SK-N-MC (cell line): Measurements from ENCODE around the gene KAT8.
"Not testable (repeated sequence)": the region's sequence is repeated elsewhere in the genome, so short reads cannot be mapped to it uniquely, and the experiment has no call there.

Source experiments
- DNase-seq: peaks from one replicate; pipeline ENCODE4 v3.0.0-alpha.2; 2011; ENCODE audit warnings: low read depth, low spot score
- H3K27ac ChIP-seq: fragments of 200-600 bp; sonication (generic); 2 replicates; pipeline ENCODE4 v1.5.1; 2016; ENCODE audit warnings: mixed run types
- H3K36me3 ChIP-seq: fragments of 200-600 bp; sonication (generic); 2 replicates; pipeline ENCODE4 v1.6.1; 2017; ENCODE audit warnings: antibody characterized with exemption, low read length, mixed read lengths; ENCODE audit not compliant: insufficient read depth
- H3K4me3 ChIP-seq: fragments of 200-600 bp; sonication (generic); 2 replicates; pipeline ENCODE4 v1.5.1; 2016
- H3K9ac ChIP-seq: fragments of 200-600 bp; sonication (generic); 2 replicates; pipeline ENCODE4 v1.8.0; 2017; ENCODE audit warnings: mixed run types, mixed read lengths; ENCODE audit not compliant: insufficient read length
- H3K9me3 ChIP-seq: fragments of 200-600 bp; sonication (generic); 2 replicates; pipeline ENCODE4 v1.6.1; 2017; ENCODE audit warnings: low read depth, mild to moderate bottlenecking, antibody characterized with exemption, low read length, moderate library complexity, mixed read lengths
- EZH2 ChIP-seq: fragments of 200-600 bp; sonication (generic); IDR thresholded peaks from one replicate; pipeline ENCODE4 v1.6.1; 2017; ENCODE audit warnings: antibody characterized with exemption
- FOXP2 ChIP-seq: optimal IDR thresholded peaks from 2 replicates; pipeline ENCODE3; 2011; ENCODE audit warnings: mild to moderate bottlenecking, moderate library complexity; ENCODE audit not compliant: insufficient read depth; ENCODE audit errors: extremely low read length, control extremely low read depth
- POLR2AphosphoS5 ChIP-seq: IDR thresholded peaks from 2 replicates; pipeline ENCODE4 v1.6.1; 2012; ENCODE audit warnings: mild to moderate bottlenecking, low read depth, low read length, borderline replicate concordance

KAT8 gene

GRCh38 chr16:31131416-31131815 is 14.0 kb downstream of the KAT8 start:
- Histone ChIP-seq H3K27ac (no peak overlapping the region), H3K36me3 (no peaks in the 10 kb centered on the region), H3K9ac (no peak overlapping the region), H3K9me3 (no peaks in the 10 kb centered on the region), H3K4me3 (no peak overlapping the region)
- DNase-seq = no peak
- TF ChIP-seq EZH2 = no peak
- TF ChIP-seq POLR2AphosphoS5 = no peak
- TF ChIP-seq FOXP2 = no peak

GRCh38 chr16:31131841-31132271 is 14.4 kb downstream of the KAT8 start:
- no peak for DNase-seq
- no peaks in the 10 kb centered on the region for H3K9me3 ChIP-seq
- H3K9ac ChIP-seq = no peak overlapping the region
- no peak overlapping the region for H3K4me3 ChIP-seq
- H3K27ac ChIP-seq = no peak overlapping the region
- TF ChIP-seq EZH2 (no peak), FOXP2 (no peak), POLR2AphosphoS5 (no peak)
- no peaks in the 10 kb centered on the region for H3K36me3 ChIP-seq

GRCh38 chr16:31132303-31132979 is 15.0 kb downstream of the KAT8 start:
- Histone ChIP-seq H3K9ac (no peak overlapping the region), H3K9me3 (no peaks in the 10 kb centered on the region), H3K36me3 (no peaks in the 10 kb centered on the region), H3K4me3 (no peak overlapping the region), H3K27ac (no peak overlapping the region)
- TF ChIP-seq FOXP2 (no peak), POLR2AphosphoS5 (no peak), EZH2 (no peak)
- no peak for DNase-seq

DNA sequence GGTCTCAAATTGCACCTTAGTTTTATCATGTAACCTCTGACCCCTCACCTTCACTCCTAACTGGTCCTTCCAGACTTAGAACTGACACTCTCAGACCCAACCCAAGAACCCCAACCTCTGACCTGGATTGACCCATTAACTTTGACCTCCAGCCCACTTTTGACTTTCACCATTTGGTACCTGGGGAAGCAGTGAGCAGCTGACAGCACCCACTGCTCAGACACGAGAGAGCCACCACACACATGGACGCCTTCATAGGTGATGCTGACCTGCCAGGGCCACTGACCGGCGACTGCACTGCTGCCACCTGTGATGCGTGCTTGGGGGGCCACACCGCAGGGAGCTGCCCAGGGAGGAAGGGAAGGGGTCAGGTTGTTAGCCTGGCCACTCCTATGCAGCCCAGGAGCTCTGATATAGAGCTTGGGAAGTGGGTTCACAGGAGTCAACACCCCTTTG is 15.6 kb downstream of the KAT8 start:
- no peak for TF ChIP-seq EZH2
- TF ChIP-seq POLR2AphosphoS5 = no peak
- no peak for TF ChIP-seq FOXP2
- H3K9me3 ChIP-seq = no peaks in the 10 kb centered on the region
- DNase-seq = no peak
- no peaks in the 10 kb centered on the region for H3K36me3 ChIP-seq
- H3K27ac ChIP-seq = no peak overlapping the region
- no peak overlapping the region for H3K4me3 ChIP-seq
- H3K9ac ChIP-seq = no peak overlapping the region

- TF ChIP-seq FOXP2 = no peak
- TF ChIP-seq POLR2AphosphoS5 = no peak
- no peak for TF ChIP-seq EZH2
- Histone ChIP-seq H3K9me3 (no peaks in the 10 kb centered on the region), H3K27ac (no peak overlapping the region), H3K9ac (no peak overlapping the region), H3K4me3 (no peak overlapping the region), H3K36me3 (no peaks in the 10 kb centered on the region)
- no peak for DNase-seq
Measured at GRCh38 chr16:31134091-31134571, 16.7 kb downstream of the KAT8 start.

DNA sequence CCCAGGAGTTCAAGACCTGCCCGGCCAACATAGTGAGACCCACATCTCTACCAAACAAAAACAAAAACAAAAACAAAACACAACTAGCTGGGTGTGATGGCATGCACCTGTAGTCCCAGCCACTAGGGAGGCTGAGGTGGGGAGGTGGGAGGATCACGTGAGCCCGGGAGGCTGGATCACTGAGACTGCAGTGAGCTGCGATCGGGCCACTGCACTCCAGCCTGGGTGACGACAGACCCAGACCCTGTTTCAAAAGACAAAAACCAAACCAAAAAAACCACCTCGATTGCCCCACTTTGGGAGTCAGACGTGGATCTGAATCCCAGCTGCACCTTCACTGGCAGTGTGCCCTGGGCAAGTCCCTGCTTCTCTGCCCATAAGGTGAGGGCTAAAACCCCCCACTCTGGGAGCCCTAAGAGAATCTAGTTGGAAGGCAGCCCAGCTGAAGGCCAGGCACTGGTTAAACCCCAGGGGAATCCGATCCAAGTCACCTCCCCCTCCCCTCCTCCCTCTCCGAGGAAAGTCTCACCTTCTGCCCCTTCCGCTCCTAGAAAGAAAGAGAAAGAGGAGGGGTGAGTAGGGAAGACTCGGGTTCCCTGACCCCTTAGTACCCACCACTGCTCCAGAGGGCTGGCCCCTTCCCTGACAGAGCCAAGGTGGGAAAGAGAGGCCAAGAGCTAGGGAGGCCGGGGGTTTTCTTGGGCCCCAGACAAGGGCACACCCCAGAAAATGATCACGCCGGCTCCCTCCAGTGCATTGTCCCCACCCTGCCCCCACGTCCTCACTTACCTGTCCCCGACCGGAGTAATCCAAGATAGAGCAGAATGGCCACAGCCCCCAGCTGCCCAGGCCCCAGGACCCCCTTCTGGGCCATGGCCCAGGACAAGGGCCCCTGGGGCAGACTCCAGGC is 17.4 kb downstream of the KAT8 start:
- DNase-seq = no peak
- no peak for TF ChIP-seq EZH2
- H3K9ac ChIP-seq = no peak overlapping the region
- H3K27ac ChIP-seq = no peak overlapping the region
- H3K4me3 ChIP-seq = no peak overlapping the region
- no peaks in the 10 kb centered on the region for H3K9me3 ChIP-seq
- H3K36me3 ChIP-seq = no peaks in the 10 kb centered on the region

GRCh38 chr16:31135535-31136286 is 18.2 kb downstream of the KAT8 start, which contains the start of gene PRSS8:
Gene PRSS8 (minus strand): TSS chr16:31135727. CDS start chr16:31135498, 229 bp downstream.
- no peak within 1 kb of the TSS for H3K27ac ChIP-seq
- no peak within 1 kb of the TSS for H3K9ac ChIP-seq
- no peak for DNase-seq
- no peaks in the 10 kb centered on the region for H3K36me3 ChIP-seq
- no peak within 1 kb of the TSS for H3K4me3 ChIP-seq
- TF ChIP-seq EZH2 (no peak), FOXP2 (no peak), POLR2AphosphoS5 (no peak)
- no peaks in the 10 kb centered on the region for H3K9me3 ChIP-seq

- H3K9ac ChIP-seq = no peak overlapping the region
- no peak overlapping the region for H3K27ac ChIP-seq
- H3K36me3 ChIP-seq = no peaks in the 10 kb centered on the region
- TF ChIP-seq FOXP2 = no peak
- TF ChIP-seq EZH2 = no peak
- TF ChIP-seq POLR2AphosphoS5 = no peak
- H3K4me3 ChIP-seq = no peak overlapping the region
- no peaks in the 10 kb centered on the region for H3K9me3 ChIP-seq
- no peak for DNase-seq
Measured at GRCh38 chr16:31136287-31136662, 18.8 kb downstream of the KAT8 start.

DNA sequence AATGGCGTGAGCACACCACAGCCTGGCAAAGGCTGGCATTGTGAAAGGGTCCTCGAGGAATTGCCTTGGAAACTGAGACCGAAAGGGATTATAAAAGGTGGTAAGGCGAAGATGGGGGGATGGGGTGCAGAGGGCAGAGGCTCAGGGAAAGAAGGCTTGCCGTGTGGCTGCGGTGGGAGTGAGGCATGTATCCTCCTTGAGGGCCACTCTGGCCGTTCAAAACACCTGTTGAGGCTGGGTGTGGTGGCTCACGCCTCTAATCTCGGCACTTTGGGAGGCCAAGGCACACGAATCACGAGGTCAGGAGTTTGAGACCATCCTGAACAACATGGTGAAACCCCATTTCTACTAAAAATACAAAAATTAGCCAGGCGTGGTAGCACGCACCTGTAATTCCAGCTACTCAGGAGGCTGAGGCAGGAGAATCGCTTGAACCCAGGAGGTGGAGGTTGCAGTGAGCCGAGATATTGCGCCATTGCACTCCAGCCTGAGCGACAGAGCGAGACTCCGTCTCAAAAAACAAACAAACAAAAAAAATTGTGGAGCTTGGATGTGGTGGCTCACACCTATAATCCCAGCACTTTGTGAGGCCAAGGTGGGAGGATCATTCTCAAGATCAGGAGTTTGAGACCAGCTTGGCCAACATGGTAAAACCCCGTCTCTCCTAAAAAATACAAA is 19.5 kb downstream of the KAT8 start:
- not testable (repeated sequence) for H3K4me3 ChIP-seq, H3K9me3 ChIP-seq, H3K36me3 ChIP-seq, H3K9ac ChIP-seq, H3K27ac ChIP-seq, DNase-seq
